Measurements from ENCODE around the gene PNMA1.

PNMA1 gene, protein sequence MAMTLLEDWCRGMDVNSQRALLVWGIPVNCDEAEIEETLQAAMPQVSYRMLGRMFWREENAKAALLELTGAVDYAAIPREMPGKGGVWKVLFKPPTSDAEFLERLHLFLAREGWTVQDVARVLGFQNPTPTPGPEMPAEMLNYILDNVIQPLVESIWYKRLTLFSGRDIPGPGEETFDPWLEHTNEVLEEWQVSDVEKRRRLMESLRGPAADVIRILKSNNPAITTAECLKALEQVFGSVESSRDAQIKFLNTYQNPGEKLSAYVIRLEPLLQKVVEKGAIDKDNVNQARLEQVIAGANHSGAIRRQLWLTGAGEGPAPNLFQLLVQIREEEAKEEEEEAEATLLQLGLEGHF

GRCh38 chr14:73713803-73714655, at the start of gene PNMA1:
Gene PNMA1, minus strand, starts transcription at chr14:73714384. Its CDS starts 745 bp downstream, at chr14:73713639.
- peak; percentile 83 to 88 for DNase-seq

- no peak for DNase-seq
Measured at GRCh38 chr14:73763396-73763795, 49.2 kb upstream of the PNMA1 start.

DNA sequence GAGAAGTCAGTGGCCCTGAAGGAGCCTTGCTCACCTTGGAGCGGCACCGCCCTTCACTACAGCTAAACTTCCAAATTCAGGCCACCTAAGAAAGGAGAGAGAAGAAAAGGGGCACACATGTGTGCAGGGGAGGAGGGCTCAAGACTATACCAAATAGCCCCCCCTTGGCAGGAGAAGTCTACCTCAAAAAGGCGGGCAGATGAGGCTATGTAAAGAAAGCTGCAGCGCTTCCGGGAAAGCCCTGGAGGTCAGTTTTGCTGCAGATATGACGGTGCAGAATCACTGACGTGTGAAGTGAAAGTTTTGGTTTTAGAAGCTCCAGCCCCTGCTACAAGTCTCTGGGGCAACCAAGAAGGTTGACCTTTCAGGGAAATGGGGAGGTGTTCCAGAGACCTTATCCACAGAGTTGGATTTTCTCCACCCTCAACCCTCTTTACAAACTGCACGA, 48.2 kb upstream of the PNMA1 start:
- DNase-seq, result no peak

GRCh38 chr14:73761618-73762355, 47.6 kb upstream of the PNMA1 start:
- no peak for DNase-seq

DNA sequence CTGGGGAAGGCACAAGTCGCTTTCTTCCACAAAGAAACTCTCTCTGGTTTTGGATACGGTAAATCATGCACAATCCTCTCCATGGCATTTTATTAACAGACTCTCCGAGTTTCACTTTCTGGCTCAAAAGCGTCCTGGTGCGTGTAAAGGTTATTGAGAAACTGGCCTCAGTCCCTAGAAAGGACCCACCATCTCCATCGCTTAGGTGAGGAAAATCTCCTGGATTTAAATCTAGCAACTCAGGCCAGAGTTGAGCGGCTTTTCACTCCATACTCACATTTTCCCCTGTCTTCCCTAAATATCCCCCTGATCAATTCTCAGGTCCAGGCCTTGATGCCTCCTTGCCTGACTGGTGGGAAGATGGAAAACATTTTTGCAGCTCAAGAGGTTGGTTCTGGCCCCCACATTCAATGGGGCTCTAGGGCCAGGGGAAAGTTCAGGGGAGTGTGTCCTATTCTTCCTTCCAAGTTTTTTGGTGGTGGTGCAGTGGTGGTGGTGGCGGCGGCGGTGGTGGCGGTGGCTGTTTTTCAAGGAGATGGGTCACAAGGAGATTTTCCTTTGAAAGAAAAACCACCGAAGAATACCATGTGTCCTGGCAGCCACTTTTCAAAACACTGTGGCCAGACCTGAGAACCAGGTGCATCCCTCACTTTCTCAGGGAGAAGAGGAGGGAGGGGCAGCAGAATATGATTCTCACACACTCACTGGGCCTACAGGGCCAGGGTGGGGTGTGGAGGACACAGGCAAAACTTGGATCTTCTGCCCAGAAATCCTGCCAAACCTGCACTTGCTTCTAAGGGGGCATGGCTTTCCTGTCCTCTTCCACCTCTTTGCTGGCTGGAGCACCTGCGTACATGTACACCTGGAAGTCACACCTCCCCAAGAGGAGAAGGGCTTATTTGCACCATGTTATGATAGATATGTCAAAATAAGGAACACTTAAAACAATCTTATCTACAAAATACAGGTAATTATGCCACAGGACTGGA, 46.7 kb upstream of the PNMA1 start:
- no peak for DNase-seq

- peak; percentile 95 to 96 for DNase-seq
Measured at GRCh38 chr14:73759714-73760597, 45.8 kb upstream of the PNMA1 start.

DNA sequence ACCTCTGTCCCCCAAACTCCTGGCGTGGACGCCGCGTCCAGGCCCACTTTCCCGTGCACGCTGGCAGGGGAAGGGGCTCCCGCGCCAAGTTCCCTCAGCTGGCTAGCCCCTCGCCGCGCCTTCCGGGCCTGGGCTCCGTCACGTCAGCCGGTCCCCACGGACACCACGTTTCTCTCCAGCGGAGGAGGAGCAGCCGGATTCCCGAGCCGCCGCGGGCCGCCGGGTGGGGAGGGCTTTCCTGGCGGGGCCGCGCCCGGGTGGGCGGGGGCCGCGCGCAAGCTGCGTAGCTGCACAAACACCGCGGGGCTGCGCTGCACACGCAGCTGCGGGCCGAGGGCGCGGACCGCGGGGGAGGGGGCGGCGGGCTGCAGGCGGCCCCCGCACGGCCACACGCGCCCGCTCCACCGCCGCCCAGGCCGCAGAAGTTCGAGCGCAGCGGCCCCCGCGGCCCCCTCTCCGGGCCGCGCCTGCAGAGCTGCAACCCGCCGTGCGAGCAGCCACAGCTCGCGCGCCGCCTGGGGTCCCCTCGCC, 45.1 kb upstream of the PNMA1 start:
- no peak for DNase-seq

DNA sequence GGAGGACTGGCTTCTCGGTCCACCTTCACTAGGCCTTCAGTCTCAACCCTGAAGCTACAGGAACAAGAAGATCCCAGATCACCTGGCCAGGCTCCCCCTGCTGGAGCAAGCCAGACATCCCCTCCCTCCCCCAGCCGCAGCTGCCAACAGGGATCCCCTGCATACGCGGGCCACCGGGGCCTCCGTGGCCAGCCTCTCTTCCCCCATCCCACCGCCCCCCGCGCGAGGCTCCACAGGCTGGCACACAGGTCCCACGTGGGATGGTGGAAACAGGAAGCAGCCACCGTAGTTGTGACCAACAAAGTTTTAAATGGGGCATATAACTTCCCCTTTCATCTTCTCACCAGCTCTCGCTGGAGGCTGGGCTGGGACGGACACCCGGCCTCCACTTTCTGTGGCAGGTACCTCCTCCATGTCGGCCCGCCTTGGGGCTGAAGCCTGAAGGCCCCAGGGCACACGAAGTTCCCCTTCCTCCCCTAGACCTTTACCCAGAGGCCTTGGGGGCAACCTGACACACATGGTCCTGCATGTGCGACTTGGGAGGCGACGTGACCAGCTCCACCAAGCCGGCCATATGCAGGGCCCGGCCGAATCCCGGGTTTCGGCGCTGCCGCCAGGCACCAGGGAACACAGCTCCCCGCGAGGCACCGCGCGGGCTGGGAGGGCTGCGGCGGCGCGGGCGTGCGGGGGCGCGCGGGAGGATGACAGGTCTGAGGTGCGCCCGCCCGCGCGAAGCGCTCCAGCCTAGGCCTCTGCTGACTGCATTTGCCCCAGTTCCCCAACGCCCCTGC, 44.4 kb upstream of the PNMA1 start:
- peak in 1 of 2 donors; percentile 58 for DNase-seq

- DNase-seq, result no peak
Measured at GRCh38 chr14:73757876-73758391, 43.8 kb upstream of the PNMA1 start.

DNA sequence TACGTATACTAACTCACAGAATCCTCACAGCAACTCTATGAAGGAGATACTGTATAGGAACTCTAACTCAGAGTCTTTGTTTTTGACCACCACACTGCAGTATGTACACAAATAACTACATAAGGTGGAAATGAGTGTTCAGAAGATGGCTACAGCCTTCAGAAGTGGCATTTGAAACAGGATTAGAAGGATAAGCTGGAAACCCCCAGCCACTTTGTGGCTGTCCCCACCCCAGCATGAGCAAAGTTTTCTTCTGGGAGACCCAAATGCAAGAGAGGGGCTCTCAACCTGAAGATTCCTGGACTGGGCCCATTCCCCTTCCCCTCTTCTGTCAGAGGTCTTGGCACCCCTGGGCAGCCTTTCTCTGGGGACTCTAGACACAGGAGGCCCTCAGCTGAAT, 43.2 kb upstream of the PNMA1 start:
- no peak for DNase-seq

GRCh38 chr14:73755434-73756014, 41.3 kb upstream of the PNMA1 start:
- DNase-seq, result no peak

- DNase-seq, result no peak
Measured at GRCh38 chr14:73754911-73755360, 40.8 kb upstream of the PNMA1 start.

GRCh38 chr14:73753887-73754795, 40.0 kb upstream of the PNMA1 start:
- DNase-seq, result no peak

DNA sequence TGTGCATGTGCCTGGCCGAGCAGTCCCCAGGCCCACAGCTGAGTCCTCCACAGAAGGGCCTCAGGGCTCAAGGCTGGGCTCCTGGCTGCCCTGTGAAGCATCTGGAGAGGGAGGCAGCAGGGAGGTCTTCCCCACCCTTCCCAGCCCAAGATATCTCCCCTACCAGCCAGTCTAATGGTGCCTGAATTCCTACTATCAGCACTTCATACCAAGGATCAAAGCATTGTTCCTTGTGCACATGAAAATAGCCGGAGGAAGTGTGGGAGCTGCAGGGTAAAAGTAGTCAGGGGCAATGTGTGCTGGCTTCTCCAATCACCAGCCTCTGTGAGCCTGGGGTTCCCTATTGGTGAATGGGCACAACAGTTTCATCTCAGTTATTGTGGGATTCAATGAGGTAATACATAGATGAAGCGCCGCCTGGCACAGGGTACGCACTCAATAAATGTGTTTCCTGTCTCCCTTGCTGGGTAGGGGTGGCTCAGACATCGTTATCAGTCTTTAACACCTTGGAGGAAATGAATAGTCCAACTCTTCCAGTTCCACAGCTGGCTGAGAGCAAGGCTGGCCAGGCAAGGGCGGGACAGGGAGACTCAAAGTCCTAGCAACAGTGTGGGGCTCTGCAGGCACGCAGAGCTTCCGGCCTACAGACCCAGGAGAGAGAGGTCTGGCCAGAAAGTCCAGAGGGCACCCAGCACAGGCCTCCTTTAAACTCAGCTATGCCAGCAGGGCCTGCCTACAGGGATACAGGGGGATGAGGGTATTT, 39.1 kb upstream of the PNMA1 start:
- DNase-seq, result no peak

DNA sequence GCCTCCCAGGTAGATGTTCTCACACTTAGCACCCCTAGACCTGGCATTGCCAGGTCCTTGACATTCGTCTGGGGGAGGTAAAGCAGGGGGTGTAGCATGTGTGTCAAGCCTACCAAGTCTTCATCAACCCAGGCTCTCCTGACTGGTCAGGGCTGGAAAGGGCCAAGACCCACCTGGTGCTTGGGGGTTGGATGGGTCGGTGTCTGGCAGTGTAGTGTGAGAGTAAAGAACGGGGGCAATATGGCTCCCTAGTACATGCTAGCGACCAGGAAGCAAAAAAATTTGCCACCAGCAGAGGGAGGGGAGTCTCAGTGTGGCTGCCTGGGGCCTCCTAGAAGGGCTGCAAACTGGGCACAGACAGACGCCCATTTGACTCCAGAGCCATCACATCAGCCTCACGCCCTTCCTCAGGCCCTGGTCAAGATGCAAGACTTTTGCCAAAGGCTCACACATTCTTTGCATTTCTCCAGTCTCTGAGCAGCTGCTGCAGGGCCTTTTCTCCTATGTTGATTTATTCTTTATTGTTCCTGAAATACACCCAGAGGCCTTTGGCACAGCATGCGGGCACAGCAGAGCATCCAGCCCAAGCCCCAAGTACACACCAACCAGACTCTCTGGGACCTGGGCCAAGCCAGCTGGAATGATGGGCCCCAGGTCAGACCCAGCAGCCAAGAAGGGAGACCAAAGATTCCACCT, 38.3 kb upstream of the PNMA1 start:
- DNase-seq, result no peak

DNA sequence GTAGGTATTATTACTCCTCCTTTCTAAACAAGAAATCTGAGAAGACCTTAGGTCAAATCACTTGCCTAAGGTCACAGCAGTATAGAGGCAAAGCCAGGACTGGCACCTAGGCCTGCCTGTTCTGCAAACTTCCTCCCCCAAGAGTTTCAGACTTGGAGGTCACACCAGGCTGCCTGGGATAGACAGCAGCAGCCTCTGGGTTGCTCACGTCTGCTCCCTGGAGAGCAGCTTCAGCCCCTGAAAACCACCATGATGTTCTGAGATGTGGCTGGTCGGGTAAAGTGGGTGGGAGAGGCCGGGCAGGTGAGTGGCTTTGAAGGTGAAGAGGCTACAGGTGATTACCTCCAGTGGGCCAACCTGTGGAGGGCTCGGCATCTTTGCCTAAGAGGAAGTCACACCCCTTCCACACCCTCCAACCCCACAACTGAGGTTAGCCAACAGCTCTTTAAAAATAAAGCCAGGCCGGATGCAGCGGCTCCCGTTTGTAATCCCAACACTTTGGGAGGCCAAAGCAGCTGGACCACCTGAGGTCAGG, 37.0 kb upstream of the PNMA1 start:
- no peak for DNase-seq
